ENCODE data around the gene RBM4. TPM values are rescaled to one million over a fixed set of nuclear protein-coding genes. Genes with fewer than 3 reads are reported as not detected.
A peak's percentile ranks its signal among the peaks of the same experiment; 100 is the strongest.

Gene RBM4
- total RNA-seq, 4 donors from 2014 or later: 62.4 to 117 (median 69.2) TPM

GRCh38 chr11:66592457-66593302 is 45.8 kb upstream of the RBM4 start, which contains the start of the genes CCDC87 and CCS:
TSS of gene CCDC87 (minus strand) at chr11:66593063. CDS start at chr11:66593015, 48 bp downstream.
TSS of gene CCS (plus strand) at chr11:66593185. CDS start at chr11:66593262, 77 bp downstream.
- peak within 1 kb of the TSS; percentile 63 to 98 (median 82) for H3K4me3 ChIP-seq
- TF ChIP-seq CTCF (IDR thresholded peaks at IDR 0.05 in 4 of 5, conservative IDR thresholded peaks at IDR 0.05 in 1 of 5) (peak; percentile 79 to 94 (median 86)), POLR2A (IDR thresholded peaks at IDR 0.05) (peak; percentile 88)
- H3K36me3 ChIP-seq: no peaks in the 10 kb centered on the region
- peak within 1 kb of the TSS; percentile 82 to 91 (median 88) for H3K27ac ChIP-seq
- H3K9me3 ChIP-seq: no peaks in the 10 kb centered on the region
- peaks cover 12 to 21% of the 10 kb centered on the region in 2 donors for H3K4me1 ChIP-seq
- intact Hi-C loops (cut with DNase I; ENCODE audit: low total_unique reads) (loop anchor here (1.0 to 10.0 kb wide), 5 partner anchors 24 to 242 kb away; partner anchors contain the start of genes ACTN3, DPP3, RBM14 and ZDHHC24), in situ Hi-C loops (cut with MboI; ENCODE audit: low sequenced_read_pairs in 4 of 4) (loop anchor here in 2 of 4 donors (25.0 kb wide), 1 partner anchor 245 kb away; the partner anchor contains the start of gene RCE1 (in 2 of the 2))
- ATAC-seq (peak; percentile 97 to 98), DNase-seq (peak; percentile 96 to 97)
- no peaks in the 10 kb centered on the region for H3K27me3 ChIP-seq

- H3K9me3 ChIP-seq: no peaks in the 10 kb centered on the region
- no peaks in the 10 kb centered on the region for H3K36me3 ChIP-seq
- H3K27ac ChIP-seq: peak overlapping the region; percentile 82 to 91 (median 88)
- peaks cover 12 to 21% of the 10 kb centered on the region in 2 donors for H3K4me1 ChIP-seq
- intact Hi-C loops (cut with DNase I; ENCODE audit: low total_unique reads) (loop anchor here (1.0 to 10.0 kb wide), 5 partner anchors 24 to 242 kb away; partner anchors contain the start of genes ACTN3, DPP3, RBM14 and ZDHHC24), in situ Hi-C loops (cut with MboI; ENCODE audit: low sequenced_read_pairs in 4 of 4) (loop anchor here in 2 of 4 donors (25.0 kb wide), 1 partner anchor 244 kb away; the partner anchor contains the start of gene RCE1 (in 2 of the 2))
- DNase-seq (no peak), ATAC-seq (peak; percentile 16 to 40)
- peak overlapping the region; percentile 63 to 98 (median 82) for H3K4me3 ChIP-seq
- no peak for TF ChIP-seq CTCF (IDR thresholded peaks at IDR 0.05 in 4 of 5, conservative IDR thresholded peaks at IDR 0.05 in 1 of 5)
- TF ChIP-seq POLR2A (IDR thresholded peaks at IDR 0.05): peak in 1 of 2 donors; percentile 23
- no peaks in the 10 kb centered on the region for H3K27me3 ChIP-seq
Observed at GRCh38 chr11:66593303-66593635, 45.2 kb upstream of the RBM4 start.

- Histone ChIP-seq H3K27me3 (no peaks in the 10 kb centered on the region), H3K4me3 (peak overlapping the region; percentile 63 to 98 (median 82)), H3K9me3 (no peaks in the 10 kb centered on the region), H3K27ac (peak overlapping the region; percentile 82 to 91 (median 88)), H3K36me3 (no peaks in the 10 kb centered on the region), H3K4me1 (peaks cover 12 to 21% of the 10 kb centered on the region in 2 donors)
- DNase-seq (no peak), ATAC-seq (peak in 1 of 2 donors; percentile 1)
- in situ Hi-C loops (cut with MboI; ENCODE audit: low sequenced_read_pairs in 4 of 4): loop anchor here in 2 of 4 donors (25.0 kb wide), 1 partner anchor 244 kb away; the partner anchor contains the start of gene RCE1 (in 2 of the 2)
- intact Hi-C loops (cut with DNase I; ENCODE audit: low total_unique reads): loop anchor here (1.0 to 10.0 kb wide), 5 partner anchors 23 to 241 kb away; partner anchors contain the start of genes ACTN3, DPP3, RBM14 and ZDHHC24
- TF ChIP-seq POLR2A (IDR thresholded peaks at IDR 0.05): no peak
- TF ChIP-seq CTCF (IDR thresholded peaks at IDR 0.05 in 4 of 5, conservative IDR thresholded peaks at IDR 0.05 in 1 of 5): no peak
Observed at GRCh38 chr11:66593650-66594049, 44.9 kb upstream of the RBM4 start.

GRCh38 chr11:66595245-66595904 is 43.1 kb upstream of the RBM4 start:
- in situ Hi-C loops (cut with MboI; ENCODE audit: low sequenced_read_pairs in 4 of 4) (loop anchor here in 2 of 4 donors (25.0 kb wide), 1 partner anchor 242 kb away; the partner anchor contains the start of gene RCE1 (in 2 of the 2)), intact Hi-C loops (cut with DNase I; ENCODE audit: low total_unique reads) (loop anchor here (10.0 kb wide), 1 partner anchor 239 kb away; no protein-coding TSS in a partner anchor)
- ATAC-seq (no peak), DNase-seq (no peak)
- H3K36me3 ChIP-seq: peaks cover 0 to 15% of the 10 kb centered on the region in 2 donors
- no peak overlapping the region for H3K4me3 ChIP-seq
- H3K27me3 ChIP-seq: no peaks in the 10 kb centered on the region
- TF ChIP-seq POLR2A (IDR thresholded peaks at IDR 0.05): no peak
- TF ChIP-seq CTCF (IDR thresholded peaks at IDR 0.05 in 4 of 5, conservative IDR thresholded peaks at IDR 0.05 in 1 of 5): no peak
- H3K4me1 ChIP-seq: peaks cover 12 to 21% of the 10 kb centered on the region in 2 donors
- H3K27ac ChIP-seq: no peak overlapping the region
- H3K9me3 ChIP-seq: no peaks in the 10 kb centered on the region

Measured in gastrocnemius medialis (tissue), 4 donors.